Muscle layer of duodenum (tissue), 2 donors: ENCODE measurements around the gene RGS17.
"Not testable (repeated sequence)": the region's sequence is repeated elsewhere in the genome, so short reads cannot be mapped to it uniquely, and the experiment has no call there.

ENCODE experiments used
- H3K27ac ChIP-seq: one replicate; pipeline ENCODE4 v1.7.0; 2013; ENCODE audit warnings: mild to moderate bottlenecking, low read length
- H3K27me3 ChIP-seq: one replicate; pipeline ENCODE4 v1.7.0; 2013; ENCODE audit warnings: low read depth, mild to moderate bottlenecking, control low read depth, low read length
- H3K36me3 ChIP-seq, 2 donors: one replicate each; pipeline ENCODE4 v1.7.0; 2013; ENCODE audit warnings: low read length in 2 of 2, control low read depth in 1 of 2, mild to moderate bottlenecking in 1 of 2; ENCODE audit not compliant: insufficient read depth in 2 of 2, control insufficient read depth in 1 of 2
- H3K4me1 ChIP-seq, 2 donors: one replicate each; pipeline ENCODE4 v1.7.0; 2013; ENCODE audit warnings: low read length in 2 of 2, mild to moderate bottlenecking in 2 of 2, control low read depth in 1 of 2, moderate library complexity in 1 of 2; ENCODE audit not compliant: insufficient read depth in 2 of 2, control insufficient read depth in 1 of 2
- H3K4me3 ChIP-seq, 2 donors: one replicate each; pipeline ENCODE4 v1.7.0; 2013; ENCODE audit warnings: low read length in 2 of 2, low read depth in 1 of 2, mild to moderate bottlenecking in 1 of 2
- H3K9me3 ChIP-seq, 2 donors: one replicate each; pipeline ENCODE4 v1.7.0; 2013; ENCODE audit warnings: low read length in 2 of 2, control low read depth in 1 of 2, mild to moderate bottlenecking in 1 of 2; ENCODE audit not compliant: control insufficient read depth in 1 of 2
- donor health status: healthy.

RGS17 gene

GRCh38 chr6:152966168-152966894 is 164.8 kb downstream of the RGS17 start:
- peaks cover 18 to 19% of the 10 kb centered on the region in 2 donors for H3K36me3 ChIP-seq
- not testable (repeated sequence) for H3K9me3 ChIP-seq, H3K4me3 ChIP-seq, H3K27ac ChIP-seq, H3K4me1 ChIP-seq, H3K27me3 ChIP-seq

GRCh38 chr6:152959333-152959732 is 171.7 kb downstream of the RGS17 start:
- no peaks in the 10 kb centered on the region for H3K4me1 ChIP-seq
- H3K36me3 ChIP-seq = no peaks in the 10 kb centered on the region
- no peaks in the 10 kb centered on the region for H3K27me3 ChIP-seq
- no peak overlapping the region for H3K27ac ChIP-seq
- no peak overlapping the region for H3K4me3 ChIP-seq
- H3K9me3 ChIP-seq = no peaks in the 10 kb centered on the region

- Histone ChIP-seq H3K36me3 (no peaks in the 10 kb centered on the region), H3K4me3 (no peak overlapping the region), H3K9me3 (no peaks in the 10 kb centered on the region), H3K27ac (no peak overlapping the region), H3K27me3 (no peaks in the 10 kb centered on the region), H3K4me1 (no peaks in the 10 kb centered on the region)
These were observed 173.3 kb downstream of the RGS17 start for GRCh38 chr6:152957796-152958195.
